Stimulated activated CD4-positive, alpha-beta T cell treated with anti-CD3 and anti-CD28 coated beads, Interleukin-1b, Interleukin-23, amount 100 ng/mL, for 4 hours (primary cell): ENCODE data around the gene ZNF281.

Experiments used
- DNase-seq, 2 donors: peaks; one replicate each; pipeline ENCODE4 v3.0.0-alpha.2; 2020; ENCODE audit warnings: low read depth in 2 of 2

ZNF281 gene

DNA sequence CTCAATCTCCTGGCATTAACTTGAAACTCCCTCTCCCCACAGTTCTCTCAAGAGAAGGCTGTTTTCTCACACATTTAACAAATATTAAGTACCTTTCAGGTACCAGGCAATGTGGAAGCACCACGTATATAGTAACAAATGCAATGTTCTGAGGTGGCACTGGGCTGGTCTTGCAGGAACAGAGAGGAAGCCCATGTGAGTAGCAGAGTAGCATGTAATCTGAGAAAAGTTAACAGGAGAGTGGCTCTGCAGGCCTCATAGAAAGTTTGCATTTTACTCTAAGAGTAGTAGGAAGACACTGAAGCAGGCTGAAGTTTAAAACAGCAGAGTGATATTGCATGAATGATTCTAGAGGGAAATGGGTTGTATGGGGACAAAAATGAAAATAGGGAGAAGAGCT lies 21.0 kb downstream of the ZNF281 start:
- DNase-seq, result no peak

DNA sequence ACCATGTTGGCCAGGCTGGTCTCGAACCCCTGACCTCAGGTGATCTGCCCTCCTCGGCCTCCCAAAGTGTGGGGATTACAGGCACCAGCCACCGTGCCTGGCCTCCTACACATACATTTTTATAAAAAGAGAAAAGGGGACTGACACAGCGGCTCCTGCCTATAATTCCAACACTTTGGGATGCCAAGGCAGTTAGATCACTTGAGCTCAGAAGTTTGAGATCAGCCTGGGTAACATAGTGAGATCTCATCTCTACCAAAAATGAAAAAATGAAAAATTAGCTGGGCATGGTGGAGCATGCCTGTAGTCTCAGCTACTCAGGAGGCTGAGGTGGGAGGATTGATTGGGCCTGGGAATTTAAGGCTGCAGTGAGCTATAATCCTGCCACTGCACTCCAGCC lies 23.4 kb downstream of the ZNF281 start:
- DNase-seq, result no peak

DNA sequence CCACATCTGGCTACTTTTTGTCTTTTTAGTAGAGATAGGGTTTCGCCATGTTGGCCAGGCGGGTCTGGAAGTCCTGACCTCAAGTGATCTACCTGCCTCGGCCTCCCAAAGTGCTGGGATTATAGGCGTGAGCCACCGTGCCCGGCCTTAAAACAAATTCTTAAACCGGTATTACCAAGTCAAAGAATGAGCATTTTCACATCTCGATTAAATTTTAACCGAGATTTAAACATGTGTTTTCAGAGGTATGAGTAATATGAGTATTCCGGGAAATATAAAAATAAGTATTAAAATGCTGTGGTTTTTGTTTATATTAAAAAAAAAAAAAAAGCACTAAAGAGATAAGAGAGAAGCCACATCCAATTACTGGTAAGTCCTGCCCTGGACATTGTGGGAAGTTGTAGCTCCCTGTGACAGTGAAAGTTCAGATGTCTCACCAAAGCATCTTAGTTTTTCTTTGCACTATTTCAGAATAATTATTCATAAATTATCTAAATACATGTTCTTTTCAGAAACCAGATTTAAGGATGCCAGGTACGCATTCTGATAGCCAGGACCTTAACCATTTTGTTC lies 24.9 kb downstream of the ZNF281 start:
- DNase-seq, result no peak

DNA sequence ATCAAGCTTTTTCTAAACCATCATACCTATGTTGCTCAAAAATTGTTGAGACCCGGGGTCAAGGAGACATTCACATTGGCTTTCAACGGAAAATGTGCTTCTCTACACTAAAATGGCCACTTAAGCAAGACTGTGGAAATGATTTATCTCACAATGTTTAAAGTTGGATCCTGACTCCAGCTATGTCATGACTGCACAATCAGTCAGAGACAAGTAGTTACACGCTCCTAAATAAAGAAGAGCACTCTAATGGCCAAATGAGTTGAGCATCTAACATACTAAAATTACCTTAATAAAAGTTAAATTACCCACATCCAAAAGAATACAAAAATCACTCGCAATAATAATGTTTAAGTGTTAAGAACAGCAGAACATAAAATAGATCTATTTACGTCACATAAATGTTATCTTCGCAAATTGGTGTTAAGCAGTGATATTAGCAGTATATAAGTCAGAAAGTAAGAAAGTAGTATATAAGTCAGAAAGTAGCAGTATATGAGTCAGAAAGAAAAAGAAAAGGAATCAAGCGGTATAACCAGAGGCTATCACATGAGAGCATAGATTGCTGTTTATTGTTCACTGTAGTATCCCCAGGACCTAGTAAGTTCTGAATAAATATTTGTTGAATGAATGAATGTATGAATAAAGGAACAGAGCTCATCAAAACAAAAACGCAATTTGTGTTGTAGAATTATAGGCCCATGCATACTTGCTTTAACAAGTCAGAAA lies 28.4 kb downstream of the ZNF281 start:
- no peak for DNase-seq

DNA sequence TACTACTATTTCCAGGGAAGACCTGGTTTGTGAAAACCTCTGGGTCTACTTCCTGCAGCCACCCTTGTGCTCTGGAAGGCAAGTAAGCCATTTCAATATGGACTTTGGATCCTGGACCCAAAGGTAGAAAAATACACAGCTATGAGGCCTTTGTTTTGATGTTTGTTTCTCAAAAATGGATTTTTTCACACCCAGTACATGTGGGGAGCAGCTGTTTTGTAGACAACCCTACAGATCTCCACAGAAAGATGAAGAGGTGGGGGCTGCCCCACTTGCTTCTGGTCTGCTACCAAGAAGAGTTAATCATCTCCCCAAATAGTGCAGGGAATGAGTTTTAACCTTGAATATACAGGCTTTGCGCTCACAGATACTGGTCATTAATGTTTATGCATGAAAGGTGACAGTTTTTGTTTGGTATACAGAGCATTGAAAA lies 29.2 kb downstream of the ZNF281 start:
- no peak for DNase-seq

DNA sequence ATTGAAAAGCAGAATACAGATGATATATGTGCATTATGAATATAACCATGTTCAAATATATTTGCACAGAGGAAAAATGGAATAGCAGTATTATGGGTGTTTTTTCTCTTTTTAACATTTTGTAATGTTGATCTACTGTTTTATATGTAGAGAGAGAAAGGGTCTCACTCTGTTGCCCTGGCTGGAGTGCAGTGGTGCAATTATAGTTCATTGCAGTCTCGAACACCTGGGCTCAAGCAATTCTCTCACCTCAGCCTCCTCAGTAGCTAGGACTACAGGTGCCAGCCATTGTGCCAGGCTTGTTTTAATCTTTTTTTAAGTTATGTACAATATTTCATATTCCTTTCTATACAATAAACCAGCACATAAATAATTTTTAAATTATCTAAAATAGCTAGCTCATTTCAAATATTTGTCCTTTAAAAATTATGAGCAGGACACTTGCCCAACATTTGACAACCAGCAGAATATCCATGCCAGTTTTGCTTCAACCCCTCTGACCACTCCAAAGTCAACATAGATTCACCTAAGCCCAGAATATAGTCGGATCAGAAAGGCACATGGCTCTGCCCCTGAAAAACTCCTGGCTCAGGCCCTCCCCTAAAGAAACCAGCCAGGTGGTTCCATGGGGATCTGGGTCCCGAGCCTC lies 29.8 kb downstream of the ZNF281 start:
- no peak for DNase-seq

DNA sequence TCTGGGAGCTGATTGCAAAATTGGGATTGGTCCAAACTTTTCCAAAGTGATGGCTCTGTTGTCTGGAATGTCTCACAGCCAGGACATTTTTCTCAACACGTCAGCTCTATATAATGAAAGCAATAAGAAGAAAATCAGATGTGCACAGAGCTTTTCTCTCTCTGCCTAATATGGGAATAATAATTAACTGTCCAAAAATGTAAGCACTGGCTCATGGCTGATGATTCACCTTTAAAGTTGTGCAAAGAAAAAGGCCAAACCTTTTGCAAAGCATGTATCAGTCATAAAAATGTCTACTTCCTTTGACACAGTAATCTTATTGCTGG lies 30.4 kb downstream of the ZNF281 start:
- DNase-seq, result no peak

DNA sequence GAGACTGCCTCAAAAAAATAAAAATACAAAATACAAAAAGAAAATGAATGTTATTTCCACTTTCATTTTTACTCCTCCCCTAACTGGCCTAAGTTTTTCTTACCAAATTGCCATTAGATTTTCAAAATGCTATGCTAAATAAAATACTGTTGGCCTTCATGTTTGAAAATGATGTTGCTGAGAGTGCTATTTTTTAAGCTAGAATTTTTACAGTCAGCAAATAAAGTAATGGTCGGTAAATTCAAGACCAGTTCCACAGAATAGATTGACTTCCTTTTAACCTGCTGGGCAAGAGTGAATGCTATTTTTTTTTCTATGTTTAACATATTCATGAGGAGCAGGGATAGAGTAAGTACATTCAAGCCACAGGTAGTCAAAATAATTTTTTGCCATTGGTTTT lies 31.7 kb downstream of the ZNF281 start:
- no peak for DNase-seq

DNA sequence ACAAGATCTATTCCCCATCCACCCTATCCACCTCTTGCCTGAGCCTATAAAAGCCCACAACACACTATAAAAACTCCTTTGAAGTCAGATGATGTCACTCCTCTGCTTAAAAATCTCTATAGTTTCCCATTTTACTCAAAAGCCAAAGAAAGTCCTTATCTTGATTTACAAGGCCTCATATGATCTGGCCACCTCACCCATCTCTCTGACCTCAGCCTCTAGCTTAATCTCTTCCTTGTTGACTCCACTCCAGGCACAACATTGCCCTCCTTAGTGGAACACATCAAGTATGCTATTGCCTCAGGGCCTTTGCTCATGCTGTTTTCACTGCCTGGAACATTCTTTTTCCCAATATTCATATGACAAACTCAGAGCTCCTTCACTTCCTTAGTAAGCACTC lies 33.3 kb downstream of the ZNF281 start:
- DNase-seq, result no peak

DNA sequence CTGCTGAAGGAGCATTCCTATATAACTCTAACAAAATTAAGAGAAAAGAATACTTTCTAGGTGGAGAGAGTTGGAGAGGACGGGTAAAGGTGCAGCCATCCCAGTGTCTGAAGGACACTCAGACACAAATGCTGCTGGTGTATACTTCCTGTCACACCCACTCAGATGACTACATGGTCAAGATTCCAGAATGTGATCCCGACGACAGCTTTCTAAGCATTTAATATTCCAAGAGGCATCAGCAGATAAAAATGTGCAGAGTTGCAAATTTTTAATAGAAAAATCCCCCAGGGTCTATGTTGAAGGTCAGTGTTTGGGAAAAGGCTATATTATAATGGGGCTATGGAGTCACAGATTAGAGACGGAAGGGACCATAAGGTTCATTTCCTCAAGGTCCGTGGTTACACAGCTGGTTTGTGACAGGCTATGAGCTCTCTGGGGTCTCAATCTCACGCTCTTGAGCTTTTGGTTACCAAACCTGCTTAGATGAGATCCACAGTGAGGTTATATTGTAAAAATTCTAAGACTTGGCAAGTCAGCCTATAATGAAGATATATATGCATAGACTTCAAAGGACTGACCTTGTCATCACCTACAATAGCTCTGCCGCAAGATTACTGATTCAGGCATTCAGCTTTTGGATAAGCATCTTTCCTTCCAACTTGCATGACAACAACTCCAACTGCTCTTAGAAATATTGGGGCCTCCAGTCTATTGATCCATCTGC lies 35.1 kb downstream of the ZNF281 start:
- DNase-seq, result no peak

DNA sequence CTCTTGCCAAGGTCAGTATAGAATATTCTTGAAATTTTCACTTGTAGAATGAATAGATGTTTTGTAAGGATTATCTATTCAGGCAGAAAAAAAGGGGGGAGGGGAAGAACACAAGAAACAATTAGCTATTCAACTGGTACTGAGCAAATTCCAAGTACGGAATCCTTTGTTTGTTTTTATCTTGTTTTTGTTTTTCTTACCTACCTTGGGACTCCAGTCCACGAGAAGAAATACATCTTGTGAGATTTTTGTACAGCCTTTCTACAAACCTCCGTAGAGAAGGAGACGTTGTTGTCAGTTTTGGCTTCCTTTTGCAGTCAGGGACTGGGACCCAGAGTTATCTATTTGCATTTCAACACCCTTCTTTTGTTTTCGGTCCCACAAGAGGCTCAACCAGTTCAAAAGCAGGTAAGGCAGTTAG lies 36.0 kb downstream of the ZNF281 start:
- DNase-seq, result no peak

DNA sequence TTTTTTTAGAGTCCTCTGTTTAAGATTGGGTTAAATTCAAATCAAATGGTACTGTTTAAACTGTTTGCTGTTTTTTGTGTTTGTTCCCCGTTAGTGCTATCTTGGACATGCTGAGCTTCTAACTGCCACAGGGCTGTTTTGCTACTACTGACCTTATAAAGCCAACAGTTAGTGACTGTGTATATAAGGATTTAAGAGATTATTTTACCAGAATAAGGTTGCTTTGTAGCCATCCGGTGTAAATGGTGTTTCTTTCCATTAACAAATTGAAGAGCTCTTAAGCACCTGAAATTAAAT lies 37.0 kb downstream of the ZNF281 start:
- DNase-seq, result no peak

DNA sequence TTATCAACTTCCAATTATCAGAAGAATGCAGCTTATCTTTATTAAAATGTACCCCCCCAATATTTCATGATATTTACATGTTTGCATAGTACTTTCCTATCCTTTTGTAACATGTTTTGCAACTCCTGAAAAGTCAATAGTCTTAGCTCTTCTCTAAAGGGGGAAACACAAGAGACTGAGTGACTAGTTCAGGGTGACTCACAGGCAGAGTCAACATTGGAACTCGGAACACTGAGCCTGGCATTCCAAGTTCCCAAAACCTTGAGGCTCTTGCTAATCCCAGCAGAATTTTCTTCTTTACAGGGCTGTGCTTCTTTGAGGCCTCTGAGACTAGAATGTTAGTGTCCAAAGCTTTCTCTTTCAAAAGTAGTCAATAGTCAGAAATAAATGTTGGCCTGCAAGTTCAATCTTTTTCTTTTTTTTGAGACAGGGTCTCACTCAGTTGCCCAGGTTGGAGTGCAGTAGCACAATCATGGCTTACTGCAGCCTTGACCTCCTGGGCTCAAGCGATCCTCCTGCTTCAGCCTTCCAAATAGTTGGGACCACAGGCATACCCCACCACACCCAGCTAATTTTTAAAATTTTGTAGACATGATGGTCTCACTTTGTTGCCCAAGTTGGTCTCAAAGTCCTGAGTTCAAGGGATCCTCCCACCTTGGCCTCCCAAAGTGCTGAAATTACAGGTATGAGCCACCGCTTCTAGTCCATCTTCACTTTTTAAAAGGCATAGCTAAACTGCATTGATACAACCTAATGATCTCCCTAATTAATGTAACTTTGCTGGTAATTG lies 37.5 kb downstream of the ZNF281 start:
- no peak for DNase-seq

DNA sequence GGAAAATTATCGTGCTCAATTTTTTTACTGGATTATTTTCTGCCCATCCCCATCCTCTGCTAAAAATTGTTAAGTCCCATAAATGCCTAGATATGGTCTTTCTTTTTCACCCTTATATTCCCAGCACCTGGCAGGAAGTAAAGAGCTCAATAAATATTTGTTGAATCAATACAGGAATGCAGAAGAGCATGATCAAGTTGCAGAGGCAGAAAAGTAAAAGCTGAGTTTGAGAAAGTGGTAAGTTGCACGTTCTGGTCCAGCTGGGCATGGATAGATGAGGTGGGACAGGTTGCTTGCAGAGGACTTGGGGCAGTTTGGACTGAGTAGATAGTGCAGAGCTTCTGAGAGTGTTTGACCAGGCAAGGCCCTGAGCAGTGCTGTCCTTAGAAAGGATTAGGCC lies 40.1 kb downstream of the ZNF281 start:
- DNase-seq, result no peak

DNA sequence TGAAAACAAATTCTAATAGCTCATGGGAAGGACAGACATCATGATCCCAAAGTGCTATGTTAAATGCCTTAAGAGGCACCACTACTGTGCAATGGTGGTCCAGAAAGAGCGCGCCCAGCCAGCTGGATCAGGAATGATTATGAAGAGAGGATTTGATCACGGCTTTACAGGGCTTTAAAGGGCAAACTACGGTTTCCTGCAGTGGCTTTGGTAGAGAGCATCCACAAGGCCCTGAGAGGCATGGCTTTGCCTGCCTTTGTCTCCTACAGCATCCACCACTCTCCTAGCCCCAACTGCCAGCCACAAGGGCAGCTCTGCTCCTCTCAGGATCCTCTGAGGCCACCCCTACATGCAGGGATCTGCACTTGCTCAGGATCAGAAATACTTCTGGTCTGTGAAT lies 40.7 kb downstream of the ZNF281 start:
- no peak for DNase-seq

DNA sequence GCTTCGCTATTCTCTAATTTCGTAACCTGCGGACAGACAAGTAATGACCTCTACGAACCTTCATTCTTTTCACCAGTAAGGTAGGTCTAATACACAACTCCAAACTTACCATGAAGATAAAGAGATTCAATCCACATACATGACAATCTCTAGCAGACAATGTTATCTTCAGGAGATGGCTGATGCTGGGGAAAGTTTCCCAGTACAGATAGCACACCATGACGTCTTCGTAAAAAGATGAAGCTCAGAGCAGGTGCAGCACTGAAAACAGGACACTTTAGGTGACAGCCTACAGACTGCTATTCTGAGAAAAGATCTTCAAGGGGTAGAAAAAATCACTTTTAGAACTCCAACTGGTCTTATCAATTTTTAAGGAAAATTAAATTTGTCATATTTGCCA lies 41.3 kb downstream of the ZNF281 start:
- DNase-seq, result no peak

DNA sequence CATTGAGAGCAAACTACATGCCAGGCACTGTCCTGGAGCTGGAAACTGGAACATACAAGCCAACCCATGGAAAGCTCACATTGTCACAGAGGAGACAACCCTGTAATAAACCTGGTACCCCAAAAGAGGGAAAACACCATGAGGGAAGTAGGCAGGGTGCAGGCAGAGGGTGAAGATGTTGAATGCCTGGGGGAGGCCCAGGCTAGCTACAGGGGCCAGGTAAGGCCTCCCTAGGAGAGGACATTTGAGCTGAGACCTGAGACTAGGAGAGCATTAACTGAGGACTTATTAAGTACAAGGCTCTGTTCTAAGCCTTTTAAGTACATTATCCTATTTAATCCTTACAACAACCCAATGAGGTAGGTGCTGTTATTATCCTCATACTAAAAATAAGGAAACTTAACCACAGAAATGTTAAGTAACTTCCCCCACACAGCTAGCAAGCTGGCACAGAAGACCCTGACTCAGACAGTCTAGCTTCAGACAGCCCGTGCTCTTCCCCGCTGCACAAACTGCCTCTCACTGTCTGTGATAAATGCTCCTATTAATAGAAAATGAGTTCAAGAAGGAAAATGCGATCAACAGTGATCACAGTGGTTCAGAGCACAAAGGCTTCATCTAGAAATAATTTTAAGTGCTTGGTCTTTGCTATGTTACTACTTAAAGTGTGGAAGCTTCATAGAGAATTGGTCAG lies 41.8 kb downstream of the ZNF281 start:
- no peak for DNase-seq

DNA sequence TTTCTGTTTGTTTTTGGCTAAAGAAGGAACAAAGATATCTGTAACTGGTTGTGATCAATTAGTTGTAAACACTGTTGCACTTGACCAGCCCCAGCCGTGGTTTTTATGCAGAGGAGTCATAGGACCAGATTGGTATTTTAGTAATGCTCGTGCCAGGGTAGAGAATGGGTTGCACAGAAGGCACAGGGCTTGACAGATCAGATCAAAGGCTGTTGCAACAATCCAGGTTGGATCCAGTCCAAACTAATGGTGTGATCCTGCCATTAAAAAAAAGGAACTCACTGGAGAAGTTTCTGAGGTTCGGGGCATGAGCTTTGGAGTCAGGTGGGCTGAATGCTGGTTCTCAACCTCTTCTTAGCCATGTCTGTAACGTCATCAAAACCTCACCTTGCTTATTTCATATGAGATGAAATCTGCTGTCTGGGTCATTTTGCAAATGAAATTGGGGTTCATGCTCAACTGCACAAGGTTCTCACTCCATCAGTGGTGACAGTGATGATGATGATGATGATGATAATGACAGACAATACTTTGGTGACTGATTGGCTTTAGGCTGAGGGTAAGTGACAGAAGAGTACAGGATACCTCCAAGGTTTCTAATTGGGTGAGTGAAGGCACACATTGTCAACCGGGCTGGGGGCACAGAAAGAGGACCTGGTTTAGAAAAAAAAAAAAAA lies 43.1 kb downstream of the ZNF281 start:
- DNase-seq, result no peak

DNA sequence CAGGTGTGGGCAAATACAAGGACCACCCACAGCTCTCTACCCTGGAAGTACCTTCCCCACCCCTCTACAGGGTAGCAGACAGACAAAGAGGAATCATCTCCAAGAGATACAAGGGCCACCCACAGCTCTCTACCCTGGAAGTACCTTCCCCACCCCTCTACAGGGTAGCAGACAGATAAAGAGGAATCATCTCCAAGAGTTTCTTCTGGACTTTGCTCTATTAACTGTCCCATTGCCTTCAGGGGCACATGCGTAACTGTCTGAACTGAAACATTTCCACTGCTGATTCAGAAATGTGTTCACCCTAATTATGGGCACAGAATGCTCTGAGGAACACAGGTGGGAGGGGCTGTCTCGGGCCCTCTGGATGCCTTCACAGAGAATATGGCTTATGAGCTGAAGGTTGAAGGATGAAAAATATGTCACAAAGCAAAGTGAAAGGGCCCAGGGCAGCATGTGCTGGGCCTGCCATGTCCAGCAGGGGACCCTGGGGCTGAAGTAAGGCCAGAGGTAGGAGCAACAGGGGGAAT lies 43.9 kb downstream of the ZNF281 start:
- DNase-seq, result no peak

DNA sequence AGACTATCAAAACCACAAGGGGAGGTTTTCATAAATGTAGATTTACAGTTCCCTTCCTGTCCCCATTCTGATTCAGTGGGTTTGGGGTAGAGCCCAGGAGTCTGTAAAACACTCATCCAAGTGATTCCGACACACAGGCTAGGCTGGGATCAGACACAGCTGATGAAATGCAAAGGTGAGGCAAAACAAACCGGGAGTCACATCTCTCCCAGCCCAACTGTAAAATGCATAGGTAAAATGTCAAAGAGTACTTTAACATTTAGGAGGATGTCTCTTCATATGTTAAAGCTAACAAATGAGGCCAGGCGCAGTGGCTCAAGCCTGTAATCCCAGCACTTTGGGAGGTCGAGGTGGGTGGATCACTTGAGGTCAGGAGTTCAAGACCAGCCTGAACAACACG lies 45.0 kb downstream of the ZNF281 start:
- no peak for DNase-seq
